ENCODE data around the gene PLK2. TPM values are rescaled to one million over a fixed set of nuclear protein-coding genes. Genes with fewer than 3 reads are reported as not detected.

Gene PLK2
- total RNA-seq, 6 experiments from 2014 or later, result 9.3 to 54.7 (median 22.8) TPM

DNA sequence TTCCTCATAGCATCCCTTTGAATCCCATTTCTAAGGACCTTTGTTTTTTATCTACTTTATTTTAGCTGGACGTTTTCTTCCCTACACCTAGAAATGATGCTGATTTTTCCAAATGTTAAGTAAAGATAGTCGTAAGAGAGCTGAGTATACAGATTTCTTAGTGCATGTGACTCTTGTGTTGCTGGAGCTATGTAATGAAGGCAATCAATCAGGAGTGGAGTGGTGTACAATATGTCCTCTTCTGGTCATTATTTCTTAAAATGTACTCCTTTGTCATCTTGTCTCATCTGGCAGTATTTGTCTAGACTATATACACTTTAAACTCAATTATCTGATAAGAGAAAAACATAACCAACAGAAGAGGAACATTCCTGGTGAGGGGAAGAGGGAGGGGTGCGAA, 44.9 kb upstream of the PLK2 start:
- no peaks in the 10 kb centered on the region for H3K9me3 ChIP-seq
- H3K4me3 ChIP-seq, result no peak overlapping the region
- 63% methylated on average over 3 of the region's 3 CpGs for WGBS (ENCODE audit: insufficient coverage, low coverage, low lambda C conversion rate, missing lambda C conversion rate)
- H3K27me3 ChIP-seq, result no peaks in the 10 kb centered on the region
- H3K36me3 ChIP-seq, result no peaks in the 10 kb centered on the region
- ATAC-seq (no peak), DNase-seq (no peak)
- no peak overlapping the region for H3K27ac ChIP-seq
- H3K4me1 ChIP-seq, result no peaks in the 10 kb centered on the region
- intact Hi-C loops (cut with DNase I), result no loop called here
- TF ChIP-seq, protein P1, sequence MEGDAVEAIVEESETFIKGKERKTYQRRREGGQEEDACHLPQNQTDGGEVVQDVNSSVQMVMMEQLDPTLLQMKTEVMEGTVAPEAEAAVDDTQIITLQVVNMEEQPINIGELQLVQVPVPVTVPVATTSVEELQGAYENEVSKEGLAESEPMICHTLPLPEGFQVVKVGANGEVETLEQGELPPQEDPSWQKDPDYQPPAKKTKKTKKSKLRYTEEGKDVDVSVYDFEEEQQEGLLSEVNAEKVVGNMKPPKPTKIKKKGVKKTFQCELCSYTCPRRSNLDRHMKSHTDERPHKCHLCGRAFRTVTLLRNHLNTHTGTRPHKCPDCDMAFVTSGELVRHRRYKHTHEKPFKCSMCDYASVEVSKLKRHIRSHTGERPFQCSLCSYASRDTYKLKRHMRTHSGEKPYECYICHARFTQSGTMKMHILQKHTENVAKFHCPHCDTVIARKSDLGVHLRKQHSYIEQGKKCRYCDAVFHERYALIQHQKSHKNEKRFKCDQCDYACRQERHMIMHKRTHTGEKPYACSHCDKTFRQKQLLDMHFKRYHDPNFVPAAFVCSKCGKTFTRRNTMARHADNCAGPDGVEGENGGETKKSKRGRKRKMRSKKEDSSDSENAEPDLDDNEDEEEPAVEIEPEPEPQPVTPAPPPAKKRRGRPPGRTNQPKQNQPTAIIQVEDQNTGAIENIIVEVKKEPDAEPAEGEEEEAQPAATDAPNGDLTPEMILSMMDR (IDR thresholded peaks at IDR 0.05), result no peak
- no peak for TF ChIP-seq POLR2A (IDR thresholded peaks at IDR 0.05)

DNA sequence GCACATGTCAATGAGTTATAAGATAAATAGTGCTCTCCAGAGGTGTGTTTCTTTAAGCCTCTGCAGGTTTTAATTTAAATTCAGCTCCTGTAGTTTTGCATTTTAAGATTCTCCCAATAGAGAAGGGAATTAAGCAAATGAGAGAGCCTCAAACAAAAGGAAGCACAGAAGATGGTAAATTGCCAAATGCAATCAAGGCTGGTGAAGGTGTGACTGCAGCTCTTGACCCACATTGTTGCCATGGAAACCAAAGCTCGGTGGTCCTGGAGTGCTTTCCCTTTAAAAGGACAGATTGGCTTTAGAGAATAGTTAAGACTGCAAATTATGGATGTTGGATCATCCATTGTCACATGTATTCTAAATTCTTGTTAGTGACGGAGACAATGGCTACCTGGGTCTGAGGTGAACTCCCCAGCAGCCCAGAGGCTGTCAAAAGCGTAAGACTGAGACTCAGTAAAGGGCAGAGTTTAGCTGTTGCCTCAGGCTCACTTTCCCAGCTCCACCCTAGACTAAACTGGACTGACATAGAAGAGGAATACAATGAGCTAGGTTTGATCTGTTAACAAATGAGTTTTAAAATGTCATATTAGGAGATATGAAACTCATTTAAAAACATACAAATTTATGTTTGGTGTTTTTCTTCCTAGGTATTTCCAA, 43.6 kb upstream of the PLK2 start:
- no peak overlapping the region for H3K27ac ChIP-seq
- DNase-seq, result no peak
- no peaks in the 10 kb centered on the region for H3K4me1 ChIP-seq
- TF ChIP-seq, protein P1 (IDR thresholded peaks at IDR 0.05), result no peak
- TF ChIP-seq POLR2A (IDR thresholded peaks at IDR 0.05), result no peak
- H3K9me3 ChIP-seq, result no peaks in the 10 kb centered on the region
- no peak overlapping the region for H3K4me3 ChIP-seq
- no peaks in the 10 kb centered on the region for H3K27me3 ChIP-seq
- no peak for ATAC-seq
- intact Hi-C loops (cut with DNase I), result no loop called here
- H3K36me3 ChIP-seq, result no peaks in the 10 kb centered on the region
- WGBS (ENCODE audit: insufficient coverage, low coverage, low lambda C conversion rate, missing lambda C conversion rate), result 58% methylated on average over 3 of the region's 3 CpGs

DNA sequence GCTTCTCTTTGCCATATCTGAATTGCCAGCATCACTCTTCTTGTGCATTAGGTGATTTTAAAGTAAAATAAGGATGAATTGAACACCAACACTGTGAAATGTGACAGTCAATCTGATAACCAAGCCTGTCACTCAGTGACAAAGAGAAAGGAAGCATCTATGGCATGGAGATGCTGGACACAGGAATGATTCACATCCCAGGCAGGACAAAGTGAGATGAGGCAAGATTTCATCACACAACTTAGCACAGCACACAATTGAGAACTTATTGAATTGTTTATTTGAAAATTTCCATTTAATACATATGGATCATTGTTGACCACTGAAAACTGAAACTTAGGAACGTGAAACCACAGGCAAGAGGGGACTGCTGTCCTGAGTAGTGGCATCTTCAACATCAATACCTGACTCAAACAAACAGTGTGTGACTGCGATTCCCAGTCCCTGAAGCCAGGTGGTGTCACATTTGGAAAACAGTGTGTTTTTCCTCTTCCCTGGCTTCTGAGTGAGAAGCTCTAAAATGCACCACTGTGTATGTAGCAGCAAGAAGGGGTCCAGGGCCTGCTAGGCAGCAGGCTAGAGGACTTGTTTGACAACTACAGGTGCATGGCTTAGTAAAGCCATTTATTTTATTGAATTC, 42.0 kb upstream of the PLK2 start:
- WGBS (ENCODE audit: insufficient coverage, low coverage, low lambda C conversion rate, missing lambda C conversion rate), result 67% methylated on average over 2 of the region's 2 CpGs
- no peak for TF ChIP-seq POLR2A (IDR thresholded peaks at IDR 0.05)
- TF ChIP-seq, protein P1 (IDR thresholded peaks at IDR 0.05), result peak; percentile 15 to 40 (median 26)
- intact Hi-C loops (cut with DNase I), result no loop called here
- no peaks in the 10 kb centered on the region for H3K4me1 ChIP-seq
- no peaks in the 10 kb centered on the region for H3K36me3 ChIP-seq
- H3K27me3 ChIP-seq, result no peaks in the 10 kb centered on the region
- ATAC-seq, result peak in 2 of 4 donors; percentile 26 to 62
- H3K27ac ChIP-seq, result no peak overlapping the region
- H3K4me3 ChIP-seq, result no peak overlapping the region
- DNase-seq, result no peak
- no peaks in the 10 kb centered on the region for H3K9me3 ChIP-seq

DNA sequence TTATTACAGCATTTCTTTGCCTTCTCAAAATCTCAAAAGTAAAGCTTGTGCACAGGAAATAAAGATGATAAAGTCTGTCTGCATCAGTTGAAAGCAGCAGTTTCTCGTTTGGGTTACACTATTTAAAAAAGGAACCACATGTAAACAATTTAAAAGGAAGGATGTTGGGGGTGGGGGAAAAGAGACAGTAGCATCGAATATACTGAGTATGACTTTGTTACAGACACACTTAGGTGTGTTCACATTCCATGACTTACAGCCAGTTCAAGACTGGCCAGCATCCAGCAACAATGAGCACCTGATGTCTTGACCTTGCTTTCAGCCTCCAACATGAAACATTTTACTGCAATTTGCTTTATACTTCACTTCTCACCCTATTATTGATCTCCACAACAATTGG, 40.1 kb upstream of the PLK2 start:
- H3K27ac ChIP-seq, result no peak overlapping the region
- intact Hi-C loops (cut with DNase I), result loop anchor here in 1 of 2 donors (10.0 kb wide), 1 partner anchor 315 kb away; no protein-coding TSS in a partner anchor
- DNase-seq, result no peak
- H3K36me3 ChIP-seq, result no peaks in the 10 kb centered on the region
- TF ChIP-seq, protein P1 (IDR thresholded peaks at IDR 0.05), result no peak
- TF ChIP-seq POLR2A (IDR thresholded peaks at IDR 0.05), result no peak
- no peak overlapping the region for H3K4me3 ChIP-seq
- 10% methylated on average over 2 of the region's 2 CpGs for WGBS (ENCODE audit: insufficient coverage, low coverage, low lambda C conversion rate, missing lambda C conversion rate)
- peak in 2 of 4 donors; percentile 24 to 46 for ATAC-seq
- no peaks in the 10 kb centered on the region for H3K27me3 ChIP-seq
- no peaks in the 10 kb centered on the region for H3K9me3 ChIP-seq
- H3K4me1 ChIP-seq, result no peaks in the 10 kb centered on the region
